ENCODE measurements around the gene MYH7.

MYH7 gene

DNA sequence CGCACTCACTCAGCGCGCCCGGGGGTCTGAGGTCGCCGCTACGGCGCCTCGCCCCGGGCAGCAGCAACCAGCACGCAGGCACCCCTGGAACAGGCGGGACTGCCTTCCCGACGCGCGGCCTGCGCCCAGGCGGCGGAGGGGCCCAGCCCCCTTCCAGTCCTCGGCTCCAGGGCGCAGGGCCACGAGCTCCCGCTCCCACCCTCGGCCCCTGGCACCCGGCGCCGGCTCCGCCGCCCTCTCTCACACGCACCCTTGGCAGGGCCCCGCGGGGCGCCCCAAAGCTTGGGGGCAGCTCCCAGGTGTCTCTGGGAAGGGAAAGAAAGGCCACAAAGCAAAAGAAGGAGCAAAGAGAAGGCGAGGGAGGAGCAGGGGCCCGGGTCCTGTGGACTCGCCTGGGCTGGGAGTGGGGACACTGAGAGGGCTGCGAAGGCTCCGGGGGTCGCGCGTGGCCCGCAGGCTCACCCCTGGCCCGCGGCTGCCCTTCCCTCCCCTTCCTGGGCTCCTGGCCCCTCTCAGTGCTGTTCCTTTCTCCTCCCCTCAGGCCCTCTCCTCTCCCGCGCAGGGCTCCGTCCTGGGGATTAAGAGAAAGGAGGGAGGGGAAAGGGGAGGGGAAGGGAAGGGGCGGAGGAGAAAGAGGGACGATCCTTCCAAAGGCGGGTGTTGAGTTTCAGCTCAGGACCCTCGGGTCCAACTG, 69.6 kb downstream of the MYH7 start:
- peak; percentile 75 for DNase-seq

DNA sequence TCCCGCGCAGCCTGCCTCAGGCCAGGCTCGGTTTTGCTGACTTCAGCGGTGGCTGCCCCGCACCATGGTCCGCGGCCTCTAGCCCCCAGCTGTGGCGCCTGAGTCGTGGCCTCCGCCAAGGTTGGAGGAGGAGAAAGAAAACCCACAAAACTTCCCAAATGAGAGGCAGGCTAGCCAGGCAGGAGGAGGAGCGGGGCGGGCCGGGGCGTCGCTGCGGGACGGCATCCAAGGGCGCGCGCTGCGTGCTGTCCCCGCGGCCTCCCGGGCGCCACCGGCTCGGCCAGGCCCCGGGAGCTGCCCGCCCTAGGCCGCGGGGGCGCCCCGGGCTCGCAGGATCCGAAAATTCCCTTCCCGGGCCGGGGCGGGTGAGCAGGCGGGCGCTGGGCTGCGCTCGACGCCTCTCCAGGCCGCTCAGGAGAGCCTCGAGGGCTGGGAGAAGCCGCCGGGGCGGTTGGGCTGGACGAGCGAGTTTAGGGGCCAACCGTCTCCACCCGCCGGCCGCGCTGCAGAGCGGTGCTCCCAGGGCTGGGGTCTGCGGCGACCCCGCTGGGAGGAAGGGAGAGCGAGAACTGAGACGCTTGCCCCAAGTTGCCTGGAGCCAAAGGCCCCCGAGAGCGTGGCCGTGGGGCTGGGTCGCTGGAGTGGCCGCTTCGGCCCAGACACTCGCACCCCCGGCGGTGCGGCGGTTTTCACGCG, 70.3 kb downstream of the MYH7 start, which contains the start of gene EFS:
Gene EFS, minus strand, starts transcription at position 137 of the 696 bp plus-strand sequence. CDS start 147 bp downstream, outside the sequence.
- no peak for DNase-seq

DNA sequence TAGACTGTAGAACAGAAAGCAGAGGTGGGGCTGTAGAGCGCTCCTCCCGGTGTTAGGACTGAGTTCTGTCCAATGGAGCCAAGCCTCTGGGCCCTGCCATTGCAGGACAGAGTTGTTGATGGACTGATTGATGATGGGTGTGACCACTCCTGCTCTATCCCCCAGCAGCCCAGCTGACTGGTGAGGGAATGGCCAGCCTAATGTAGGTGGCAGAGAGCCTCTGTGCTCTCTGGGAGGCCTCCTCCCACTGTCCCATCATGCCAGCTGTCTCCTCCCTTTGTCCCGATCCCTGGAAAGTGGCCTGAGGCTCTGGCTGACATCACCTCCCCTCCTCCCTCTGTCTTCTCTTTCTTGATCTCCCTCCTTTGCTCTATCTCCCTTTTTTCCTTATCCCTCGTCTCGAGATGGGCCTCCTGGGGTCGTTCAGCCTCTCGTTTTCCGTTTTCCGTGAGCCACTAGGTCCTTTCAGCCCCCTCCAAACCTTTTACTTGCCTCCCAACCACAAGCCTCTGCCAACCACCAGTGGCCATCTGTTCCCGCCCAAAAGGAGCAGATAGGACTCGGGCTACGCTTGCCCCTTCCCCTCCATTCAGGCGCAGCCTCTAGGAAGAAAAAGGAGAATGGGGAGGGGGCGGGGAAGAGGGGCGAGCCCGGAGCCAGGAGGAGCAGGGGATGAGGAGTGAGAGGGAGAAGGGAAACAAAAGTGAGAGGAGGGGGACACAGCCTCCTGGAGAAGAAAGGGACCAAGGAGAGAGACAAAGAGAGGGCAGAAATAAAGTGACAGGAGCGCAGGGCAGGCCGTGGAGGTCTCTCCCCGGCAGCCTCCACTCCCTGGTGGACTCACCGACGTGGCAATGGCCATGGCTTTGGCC, 71.1 kb downstream of the MYH7 start:
- DNase-seq: no peak
